RPMI8226 (cell line): ENCODE results near the gene NIPSNAP2.

ENCODE experiments used
- DNase-seq: peaks from one replicate; pipeline ENCODE4 v3.0.0-alpha.2; 2015

NIPSNAP2 gene

DNA sequence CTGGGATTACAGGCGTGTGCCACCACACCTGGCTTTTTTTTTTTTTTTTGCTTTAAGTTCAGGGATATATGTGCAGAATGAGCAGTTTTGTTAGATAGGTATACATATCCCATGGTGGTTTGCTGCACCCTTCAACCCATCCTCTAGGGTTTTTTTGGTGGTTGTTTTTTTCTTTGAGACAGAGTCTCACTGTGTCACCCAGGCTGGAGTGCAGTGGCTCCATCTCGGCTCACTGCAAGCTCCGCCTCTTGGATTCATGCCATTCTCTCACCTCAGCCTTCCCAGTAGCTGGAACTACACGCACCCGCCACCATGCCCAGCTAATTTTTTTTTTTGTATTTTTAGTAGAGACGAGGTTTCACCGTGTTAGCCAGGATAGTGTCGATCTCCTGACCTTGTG is 84.4 kb downstream of the NIPSNAP2 start:
- DNase-seq = peak; percentile 15
